ENCODE measurements around the gene TINAG.

The TINAG gene

GRCh38 chr6:54357141-54357540 is 48.9 kb downstream of the TINAG start:
- H3K27ac ChIP-seq, result no peak overlapping the region
- no peaks in the 10 kb centered on the region for H3K79me2 ChIP-seq (ENCODE audit: insufficient read depth, low read depth)
- no peak for TF ChIP-seq CTCF (conservative IDR thresholded peaks at IDR 0.05; ENCODE audit: low read depth, low read length)
- H2AFZ ChIP-seq (ENCODE audit: low read depth), result no peak overlapping the region
- H3K9ac ChIP-seq, result no peak overlapping the region
- H3K36me3 ChIP-seq (ENCODE audit: insufficient read depth), result no peaks in the 10 kb centered on the region
- no peaks in the 10 kb centered on the region for H3K27me3 ChIP-seq (ENCODE audit: insufficient read depth, low read depth)
- no peaks in the 10 kb centered on the region for H4K20me1 ChIP-seq (ENCODE audit: insufficient read depth)
- no peaks in the 10 kb centered on the region for H3K4me1 ChIP-seq (ENCODE audit: low read depth, poor library complexity, severe bottlenecking)
- H3K4me3 ChIP-seq (IDR thresholded peaks at IDR 0.05; ENCODE audit: insufficient read depth, low read depth, low read length), result no peak overlapping the region
- H3K4me2 ChIP-seq, result no peak overlapping the region

GRCh38 chr6:54361188-54361587 is 52.9 kb downstream of the TINAG start:
- Histone ChIP-seq H4K20me1 (ENCODE audit: insufficient read depth) (no peaks in the 10 kb centered on the region), H2AFZ (ENCODE audit: low read depth) (no peak overlapping the region), H3K27me3 (ENCODE audit: insufficient read depth, low read depth) (no peaks in the 10 kb centered on the region), H3K79me2 (ENCODE audit: insufficient read depth, low read depth) (no peaks in the 10 kb centered on the region), H3K4me1 (ENCODE audit: low read depth, poor library complexity, severe bottlenecking) (no peaks in the 10 kb centered on the region), H3K4me3 (IDR thresholded peaks at IDR 0.05; ENCODE audit: insufficient read depth, low read depth, low read length) (no peak overlapping the region), H3K36me3 (ENCODE audit: insufficient read depth) (no peaks in the 10 kb centered on the region), H3K27ac (no peak overlapping the region), H3K9ac (no peak overlapping the region), H3K4me2 (no peak overlapping the region)
- TF ChIP-seq CTCF (conservative IDR thresholded peaks at IDR 0.05; ENCODE audit: low read depth, low read length), result no peak

- H3K27ac ChIP-seq, result no peak overlapping the region
- H3K9ac ChIP-seq, result no peak overlapping the region
- no peaks in the 10 kb centered on the region for H3K79me2 ChIP-seq (ENCODE audit: insufficient read depth, low read depth)
- H3K36me3 ChIP-seq (ENCODE audit: insufficient read depth), result no peaks in the 10 kb centered on the region
- H4K20me1 ChIP-seq (ENCODE audit: insufficient read depth), result no peaks in the 10 kb centered on the region
- no peak for TF ChIP-seq CTCF (conservative IDR thresholded peaks at IDR 0.05; ENCODE audit: low read depth, low read length)
- no peaks in the 10 kb centered on the region for H3K27me3 ChIP-seq (ENCODE audit: insufficient read depth, low read depth)
- H3K4me3 ChIP-seq (IDR thresholded peaks at IDR 0.05; ENCODE audit: insufficient read depth, low read depth, low read length), result no peak overlapping the region
- H3K4me2 ChIP-seq, result no peak overlapping the region
- H2AFZ ChIP-seq (ENCODE audit: low read depth), result no peak overlapping the region
- no peaks in the 10 kb centered on the region for H3K4me1 ChIP-seq (ENCODE audit: low read depth, poor library complexity, severe bottlenecking)
Measured at GRCh38 chr6:54361734-54362133, 53.5 kb downstream of the TINAG start.

- no peaks in the 10 kb centered on the region for H4K20me1 ChIP-seq (ENCODE audit: insufficient read depth)
- no peaks in the 10 kb centered on the region for H3K36me3 ChIP-seq (ENCODE audit: insufficient read depth)
- H3K79me2 ChIP-seq (ENCODE audit: insufficient read depth, low read depth), result no peaks in the 10 kb centered on the region
- H3K4me1 ChIP-seq (ENCODE audit: low read depth, poor library complexity, severe bottlenecking), result no peaks in the 10 kb centered on the region
- H3K9ac ChIP-seq, result no peak overlapping the region
- no peak for TF ChIP-seq CTCF (conservative IDR thresholded peaks at IDR 0.05; ENCODE audit: low read depth, low read length)
- no peak overlapping the region for H3K4me2 ChIP-seq
- H2AFZ ChIP-seq (ENCODE audit: low read depth), result no peak overlapping the region
- no peak overlapping the region for H3K27ac ChIP-seq
- no peak overlapping the region for H3K4me3 ChIP-seq (IDR thresholded peaks at IDR 0.05; ENCODE audit: insufficient read depth, low read depth, low read length)
- no peaks in the 10 kb centered on the region for H3K27me3 ChIP-seq (ENCODE audit: insufficient read depth, low read depth)
Measured at GRCh38 chr6:54366667-54367327, 58.6 kb downstream of the TINAG start.

Data from KMS-11 (cell line).